Measurements from ENCODE around the gene NME3.

GRCh38 chr16:1740234-1740633, 31.1 kb downstream of the NME3 start:
- TF ChIP-seq BHLHE40 (IDR thresholded peaks at IDR 0.05; ENCODE audit: low read depth, low read length) (no peak), SMC3 (IDR thresholded peaks at IDR 0.05; ENCODE audit: low read depth, low read length) (no peak), CTCF (conservative IDR thresholded peaks at IDR 0.05; ENCODE audit: low read depth, low read length) (no peak), POLR2A (IDR thresholded peaks at IDR 0.05; ENCODE audit: low read depth, low read length) (no peak), MAFK (IDR thresholded peaks at IDR 0.05; ENCODE audit: low read depth, low read length) (no peak), RCOR1 (IDR thresholded peaks at IDR 0.05; ENCODE audit: insufficient replicate concordance, low read length) (no peak)
